Cardiac muscle cell (in vitro differentiated cells and primary cell): ENCODE results near the gene SOX8. TPM values are rescaled to one million over a fixed set of nuclear protein-coding genes. Genes with fewer than 3 reads are reported as not detected.

Source experiments
- DNase-seq, 2 donors: peaks; one replicate each; pipeline versions ENCODE4 v3.0.0 to v3.0.0-alpha.2; 2010 to 2017; ENCODE audit warnings: low read depth in 1 of 2, low spot score in 1 of 2
- H3K27ac ChIP-seq: fragments of 200-600 bp; sonication (generic); 2 replicates; pipeline ENCODE4 v1.5.1; 2016
- H3K27me3 ChIP-seq: fragments of 200-600 bp; sonication (generic); 2 replicates; pipeline ENCODE4 v1.6.0; 2016; ENCODE audit warnings: control low read depth
- H3K36me3 ChIP-seq: fragments of 200-600 bp; sonication (generic); 2 replicates; pipeline ENCODE4 v1.5.1; 2016; ENCODE audit warnings: control low read depth
- H3K4me1 ChIP-seq: fragments of 200-600 bp; sonication (generic); 2 replicates; pipeline ENCODE4 v1.8.1; 2017; ENCODE audit warnings: low read depth, mild to moderate bottlenecking, mixed run types
- H3K4me3 ChIP-seq: fragments of 200-600 bp; sonication (generic); 2 replicates; pipeline ENCODE4 v1.5.1; 2016; ENCODE audit warnings: mild to moderate bottlenecking
- H3K9me3 ChIP-seq: fragments of 200-600 bp; sonication (generic); 2 replicates; pipeline ENCODE4 v1.5.1; 2017; ENCODE audit warnings: low read depth, mild to moderate bottlenecking, control low read depth
- polyA plus RNA-seq: library from polyadenylated mRNA; unstranded; fragments of >200 nt; fragmentation: Nextera tagmentation; extraction: Ambion mirVana; gene quantifications from 2 replicates; pipeline ENCODE4 v1.2.1, GENCODE V29; 2016
- total RNA-seq: library from RNA; depleted of rRNA; stranded (reverse); fragments of >200 nt; gene quantifications from 2 replicates; pipeline ENCODE4 v1.2.3, GENCODE V29; 2016
- TF ChIP-seq, protein P1 (sequence below): IDR thresholded peaks from 2 replicates; pipeline ENCODE4 v1.5.1; 2012; ENCODE audit warnings: low read depth, mild to moderate bottlenecking, low read length

The SOX8 gene
- total and polyA plus RNA-seq, 2 experiments from 2014 or later, result 5.8 to 13.7 TPM

GRCh38 chr16:976389-976931 lies 5.1 kb upstream of the SOX8 start:
- Histone ChIP-seq H3K36me3 (no peaks in the 10 kb centered on the region), H3K27me3 (peaks cover 14% of the 10 kb centered on the region), H3K27ac (no peak overlapping the region), H3K9me3 (no peaks in the 10 kb centered on the region), H3K4me1 (peaks cover 22% of the 10 kb centered on the region), H3K4me3 (no peak overlapping the region)
- no peak for DNase-seq
- TF ChIP-seq, protein P1, sequence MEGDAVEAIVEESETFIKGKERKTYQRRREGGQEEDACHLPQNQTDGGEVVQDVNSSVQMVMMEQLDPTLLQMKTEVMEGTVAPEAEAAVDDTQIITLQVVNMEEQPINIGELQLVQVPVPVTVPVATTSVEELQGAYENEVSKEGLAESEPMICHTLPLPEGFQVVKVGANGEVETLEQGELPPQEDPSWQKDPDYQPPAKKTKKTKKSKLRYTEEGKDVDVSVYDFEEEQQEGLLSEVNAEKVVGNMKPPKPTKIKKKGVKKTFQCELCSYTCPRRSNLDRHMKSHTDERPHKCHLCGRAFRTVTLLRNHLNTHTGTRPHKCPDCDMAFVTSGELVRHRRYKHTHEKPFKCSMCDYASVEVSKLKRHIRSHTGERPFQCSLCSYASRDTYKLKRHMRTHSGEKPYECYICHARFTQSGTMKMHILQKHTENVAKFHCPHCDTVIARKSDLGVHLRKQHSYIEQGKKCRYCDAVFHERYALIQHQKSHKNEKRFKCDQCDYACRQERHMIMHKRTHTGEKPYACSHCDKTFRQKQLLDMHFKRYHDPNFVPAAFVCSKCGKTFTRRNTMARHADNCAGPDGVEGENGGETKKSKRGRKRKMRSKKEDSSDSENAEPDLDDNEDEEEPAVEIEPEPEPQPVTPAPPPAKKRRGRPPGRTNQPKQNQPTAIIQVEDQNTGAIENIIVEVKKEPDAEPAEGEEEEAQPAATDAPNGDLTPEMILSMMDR, result no peak

- TF ChIP-seq, protein P1, result no peak
- Histone ChIP-seq H3K4me1 (peaks cover 22% of the 10 kb centered on the region), H3K27me3 (peaks cover 19% of the 10 kb centered on the region), H3K36me3 (no peaks in the 10 kb centered on the region), H3K27ac (no peak overlapping the region), H3K9me3 (no peaks in the 10 kb centered on the region), H3K4me3 (no peak overlapping the region)
- no peak for DNase-seq
Observed at GRCh38 chr16:977081-977701, 4.4 kb upstream of the SOX8 start.

- no peaks in the 10 kb centered on the region for H3K9me3 ChIP-seq
- peaks cover 22% of the 10 kb centered on the region for H3K4me1 ChIP-seq
- peaks cover 26% of the 10 kb centered on the region for H3K27me3 ChIP-seq
- no peaks in the 10 kb centered on the region for H3K36me3 ChIP-seq
- DNase-seq, result no peak
- TF ChIP-seq, protein P1, result no peak
- H3K4me3 ChIP-seq, result no peak overlapping the region
- no peak overlapping the region for H3K27ac ChIP-seq
Observed at GRCh38 chr16:977896-978295, 3.7 kb upstream of the SOX8 start.

GRCh38 chr16:978403-978802 lies 3.2 kb upstream of the SOX8 start:
- no peaks in the 10 kb centered on the region for H3K9me3 ChIP-seq
- H3K27me3 ChIP-seq, result peaks cover 31% of the 10 kb centered on the region
- H3K4me3 ChIP-seq, result no peak overlapping the region
- H3K27ac ChIP-seq, result no peak overlapping the region
- peaks cover 22% of the 10 kb centered on the region for H3K4me1 ChIP-seq
- no peaks in the 10 kb centered on the region for H3K36me3 ChIP-seq
- TF ChIP-seq, protein P1, result no peak
- DNase-seq, result no peak

DNA sequence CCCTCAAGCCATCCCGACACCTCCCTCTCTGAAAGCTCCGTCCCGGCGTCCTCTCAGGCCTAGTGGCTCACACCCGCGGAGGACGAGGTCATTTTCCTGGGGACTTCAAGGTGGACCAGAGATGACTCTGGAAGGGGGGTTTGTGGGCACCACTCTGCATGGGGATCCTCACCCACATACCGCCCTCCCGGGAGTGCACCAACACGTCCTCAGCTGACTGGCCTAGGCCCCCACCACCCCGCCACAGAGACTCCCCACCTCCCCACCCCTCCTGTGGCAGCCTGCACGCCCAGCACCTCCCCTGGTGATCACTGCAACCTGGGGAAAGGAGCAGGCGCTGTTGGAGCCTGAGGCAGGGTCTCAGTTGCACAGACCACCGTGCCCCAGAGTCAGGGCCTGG lies 2.4 kb upstream of the SOX8 start:
- Histone ChIP-seq H3K36me3 (no peaks in the 10 kb centered on the region), H3K4me3 (no peak overlapping the region), H3K27me3 (peaks cover 38% of the 10 kb centered on the region), H3K9me3 (no peaks in the 10 kb centered on the region), H3K4me1 (peaks cover 18% of the 10 kb centered on the region), H3K27ac (no peak overlapping the region)
- TF ChIP-seq, protein P1, result no peak
- DNase-seq, result no peak
